AG04450 (cell line): ENCODE data around the gene NAP1L1. TPM values are rescaled to one million over a fixed set of nuclear protein-coding genes. Genes with fewer than 3 reads are reported as not detected.

Experiments
- CTCF ChIA-PET: fragments of 300-600, 350-600 bp; formaldehyde crosslinking; extraction: SDS; loops from one replicate; lab custom pipeline; 2022; ENCODE audit warnings: antibody characterized with exemption, inconsistent platforms; lab: Charles Lee
- POLR2A ChIA-PET: fragments of 350-600 bp; formaldehyde crosslinking; extraction: SDS; loops from one replicate; lab custom pipeline; 2021; ENCODE audit warnings: antibody characterized with exemption, inconsistent platforms; lab: Yijun Ruan, JAX
- DNase-seq: peaks from one replicate; pipeline ENCODE4 v3.0.0-alpha.2; 2011; ENCODE audit warnings: low read depth, low spot score
- H3K27ac ChIP-seq: one replicate; pipeline ENCODE4 v1.5.1; 2012; ENCODE audit warnings: low read depth, low read length, control low read depth
- H3K27me3 ChIP-seq: one replicate; pipeline ENCODE4 v1.6.0; 2012; ENCODE audit warnings: low read length; ENCODE audit not compliant: control insufficient read depth, insufficient read depth
- H3K4me3 ChIP-seq: 2 replicates; pipeline ENCODE4 v1.5.1; 2011; ENCODE audit warnings: mild to moderate bottlenecking, low read depth, low read length, control low read depth
- H3K9me3 ChIP-seq: 2 replicates; pipeline ENCODE4 v1.5.1; 2012; ENCODE audit warnings: low read length; ENCODE audit not compliant: control insufficient read depth, insufficient read depth
- CTCF ChIP-seq: IDR thresholded peaks from 2 replicates; pipeline ENCODE4 v1.5.1; 2011; ENCODE audit warnings: low read depth, low read length, control low read depth, inconsistent platforms
- polyA plus RNA-seq: library from polyadenylated mRNA; depleted of rRNA; stranded (reverse); fragments of >200 nt; gene quantifications from 2 replicates; pipeline ENCODE4 v1.2.3, GENCODE V29; 2011

Gene NAP1L1
- polyA plus RNA-seq, 1 experiment: 593 TPM

- no peak overlapping the region for H3K27ac ChIP-seq
- DNase-seq: no peak
- no peak overlapping the region for H3K4me3 ChIP-seq
- POLR2A ChIA-PET: no interaction called here
- CTCF ChIA-PET: no interaction called here
- H3K9me3 ChIP-seq: no peaks in the 10 kb centered on the region; the same call in 1 of the 2 replicates
- TF ChIP-seq CTCF: no peak
- no peaks in the 10 kb centered on the region for H3K27me3 ChIP-seq
These were observed 78.2 kb downstream of the NAP1L1 start for GRCh38 chr12:76006028-76006925.

GRCh38 chr12:76003355-76003638 is 81.2 kb downstream of the NAP1L1 start:
- ChIA-PET POLR2A (no interaction called here), CTCF (interaction anchor here (0.5 to 1.1 kb wide), 2 partner anchors 24 to 634 kb away, joined by 3 read pairs; no protein-coding TSS in a partner anchor)
- no peak for DNase-seq
- TF ChIP-seq CTCF: no peak
- Histone ChIP-seq H3K4me3 (no peak overlapping the region), H3K9me3 (no peaks in the 10 kb centered on the region; the same call in 1 of the 2 replicates), H3K27me3 (no peaks in the 10 kb centered on the region), H3K27ac (no peak overlapping the region)

GRCh38 chr12:76002598-76003354 is 81.7 kb downstream of the NAP1L1 start:
- ChIA-PET CTCF (interaction anchor here (0.5 to 1.1 kb wide), 2 partner anchors 24 to 233 kb away, joined by 3 to 4 read pairs; no protein-coding TSS in a partner anchor), POLR2A (interaction anchor here (0.6 kb wide), 1 partner anchor 522 kb away, joined by 3 read pairs; the partner anchor contains the start of gene GLIPR1)
- H3K27ac ChIP-seq: no peak overlapping the region
- TF ChIP-seq CTCF: no peak
- no peaks in the 10 kb centered on the region; the same call in 1 of the 2 replicates for H3K9me3 ChIP-seq
- no peaks in the 10 kb centered on the region for H3K27me3 ChIP-seq
- no peak overlapping the region for H3K4me3 ChIP-seq
- DNase-seq: no peak

- TF ChIP-seq CTCF: no peak
- DNase-seq: no peak
- ChIA-PET CTCF (interaction anchor here (0.7 kb wide), 1 partner anchor 836 kb away, joined by 3 read pairs; no protein-coding TSS in a partner anchor), POLR2A (interaction anchor here (0.7 kb wide), 1 partner anchor 17 kb away, joined by 7 read pairs; no protein-coding TSS in a partner anchor)
- Histone ChIP-seq H3K9me3 (no peaks in the 10 kb centered on the region), H3K27ac (no peak overlapping the region), H3K27me3 (no peaks in the 10 kb centered on the region), H3K4me3 (no peak overlapping the region)
These were observed 86.0 kb downstream of the NAP1L1 start for GRCh38 chr12:75998292-75999063.
